ENCODE results near the gene FRAT2.
A peak's percentile ranks its signal among the peaks of the same experiment; 100 is the strongest.

The FRAT2 gene

GRCh38 chr10:97335188-97335619 lies 675 bp upstream of the FRAT2 start:
- no peak for TF ChIP-seq CTCF (IDR thresholded peaks at IDR 0.05; ENCODE audit: borderline replicate concordance, control extremely low read depth, extremely low read depth, insufficient read depth, missing control alignments)
- in situ Hi-C loops (cut with MboI; ENCODE audit: low sequenced_read_pairs, unreplicated experiment) = no loop called here
- DNase-seq (ENCODE audit: low spot score) = no peak

- peak; percentile 54 for DNase-seq (ENCODE audit: low spot score)
- in situ Hi-C loops (cut with MboI; ENCODE audit: low sequenced_read_pairs, unreplicated experiment) = no loop called here
- TF ChIP-seq CTCF (IDR thresholded peaks at IDR 0.05; ENCODE audit: borderline replicate concordance, control extremely low read depth, extremely low read depth, insufficient read depth, missing control alignments) = no peak
Observed at GRCh38 chr10:97333601-97334369, 744 bp downstream of the FRAT2 start.

GRCh38 chr10:97333351-97333600 lies 1.3 kb downstream of the FRAT2 start:
- DNase-seq (ENCODE audit: low spot score) = no peak
- no peak for TF ChIP-seq CTCF (IDR thresholded peaks at IDR 0.05; ENCODE audit: borderline replicate concordance, control extremely low read depth, extremely low read depth, insufficient read depth, missing control alignments)
- in situ Hi-C loops (cut with MboI; ENCODE audit: low sequenced_read_pairs, unreplicated experiment) = no loop called here

- DNase-seq (ENCODE audit: low spot score) = no peak
- no peak for TF ChIP-seq CTCF (IDR thresholded peaks at IDR 0.05; ENCODE audit: borderline replicate concordance, control extremely low read depth, extremely low read depth, insufficient read depth, missing control alignments)
- in situ Hi-C loops (cut with MboI; ENCODE audit: low sequenced_read_pairs, unreplicated experiment) = no loop called here
Observed at GRCh38 chr10:97332591-97333350, 1.8 kb downstream of the FRAT2 start.

- in situ Hi-C loops (cut with MboI; ENCODE audit: low sequenced_read_pairs, unreplicated experiment) = no loop called here
- no peak for TF ChIP-seq CTCF (IDR thresholded peaks at IDR 0.05; ENCODE audit: borderline replicate concordance, control extremely low read depth, extremely low read depth, insufficient read depth, missing control alignments)
- DNase-seq (ENCODE audit: low spot score) = no peak
Observed at GRCh38 chr10:97331153-97331703, 3.3 kb downstream of the FRAT2 start.

GRCh38 chr10:97329766-97330165 lies 4.8 kb downstream of the FRAT2 start:
- in situ Hi-C loops (cut with MboI; ENCODE audit: low sequenced_read_pairs, unreplicated experiment) = no loop called here
- TF ChIP-seq CTCF (IDR thresholded peaks at IDR 0.05; ENCODE audit: borderline replicate concordance, control extremely low read depth, extremely low read depth, insufficient read depth, missing control alignments) = no peak
- DNase-seq (ENCODE audit: low spot score) = no peak

Data from GM13976 (cell line).